Ectodermal cell (in vitro differentiated cells): Measurements from ENCODE around the gene FSTL4.

Experiments used
- H3K27ac ChIP-seq: 2 replicates; pipeline ENCODE4 v1.7.0; 2013; ENCODE audit warnings: mild to moderate bottlenecking, low read depth, low read length; ENCODE audit not compliant: insufficient read depth, poor library complexity, severe bottlenecking
- H3K27me3 ChIP-seq: 2 replicates; pipeline ENCODE4 v1.7.0; 2013; ENCODE audit warnings: mild to moderate bottlenecking, low read length; ENCODE audit not compliant: insufficient read depth, control insufficient read depth, poor library complexity, severe bottlenecking
- H3K36me3 ChIP-seq: one replicate; pipeline ENCODE4 v1.7.0; 2013; ENCODE audit warnings: low read length; ENCODE audit not compliant: control insufficient read depth, insufficient read depth
- H3K4me1 ChIP-seq: one replicate; pipeline ENCODE4 v1.7.0; 2013; ENCODE audit warnings: low read length; ENCODE audit not compliant: control insufficient read depth, insufficient read depth
- H3K4me3 ChIP-seq: 2 replicates; pipeline ENCODE4 v1.7.0; 2013; ENCODE audit warnings: low read depth, low read length, control low read depth; ENCODE audit not compliant: insufficient read depth
- H3K9me3 ChIP-seq: 2 replicates; pipeline ENCODE4 v1.7.0; 2013; ENCODE audit warnings: mild to moderate bottlenecking, low read length, moderate library complexity; ENCODE audit not compliant: control insufficient read depth
- WGBS, 2 experiments: methylation state at CpG; one replicate each; pipeline ENCODE4 v1.1.7; 2013; ENCODE audit warnings: missing lambda C conversion rate in 2 of 2; 5-methylcytosine and 5-hydroxymethylcytosine counted together

FSTL4 gene

DNA sequence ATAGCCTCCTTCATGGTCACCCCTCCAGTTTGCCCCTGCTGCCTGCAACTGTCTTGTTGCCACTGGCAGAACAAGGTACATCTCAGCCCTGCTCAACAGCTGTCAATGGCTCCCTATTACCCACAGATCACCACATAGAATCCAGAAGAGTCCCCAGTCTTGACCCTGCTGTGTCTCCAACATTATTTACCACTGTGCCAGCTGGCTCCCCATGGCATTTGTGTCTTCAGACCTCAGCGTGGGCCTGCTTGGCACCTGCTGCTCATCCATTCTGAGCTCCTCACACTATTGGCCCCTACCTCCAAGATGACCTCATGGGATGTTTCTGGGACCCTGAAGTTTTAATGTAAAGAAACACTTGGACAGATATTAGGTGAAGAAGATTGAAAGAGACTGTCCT lies 358.7 kb downstream of the FSTL4 start:
- Histone ChIP-seq H3K4me3 (no peak overlapping the region), H3K36me3 (no peaks in the 10 kb centered on the region), H3K27ac (no peak overlapping the region), H3K27me3 (no peaks in the 10 kb centered on the region), H3K9me3 (no peaks in the 10 kb centered on the region), H3K4me1 (no peaks in the 10 kb centered on the region)
- WGBS, 2 experiments, result 95 to 97% methylated on average over 1 of the region's 1 CpG

GRCh38 chr5:133253070-133253469 lies 359.3 kb downstream of the FSTL4 start:
- Histone ChIP-seq H3K9me3 (no peaks in the 10 kb centered on the region), H3K36me3 (no peaks in the 10 kb centered on the region), H3K4me3 (no peak overlapping the region), H3K4me1 (no peaks in the 10 kb centered on the region), H3K27me3 (no peaks in the 10 kb centered on the region), H3K27ac (no peak overlapping the region)
- WGBS, 2 experiments, result 89 to 93% methylated on average over 6 of the region's 6 CpGs

GRCh38 chr5:133252133-133252480 lies 360.2 kb downstream of the FSTL4 start:
- H3K27me3 ChIP-seq, result no peaks in the 10 kb centered on the region
- H3K4me3 ChIP-seq, result no peak overlapping the region
- no peak overlapping the region for H3K27ac ChIP-seq
- H3K9me3 ChIP-seq, result no peaks in the 10 kb centered on the region
- H3K4me1 ChIP-seq, result no peaks in the 10 kb centered on the region
- no peaks in the 10 kb centered on the region for H3K36me3 ChIP-seq
- WGBS, 2 experiments, result 65 to 67% methylated on average over 6 of the region's 6 CpGs

DNA sequence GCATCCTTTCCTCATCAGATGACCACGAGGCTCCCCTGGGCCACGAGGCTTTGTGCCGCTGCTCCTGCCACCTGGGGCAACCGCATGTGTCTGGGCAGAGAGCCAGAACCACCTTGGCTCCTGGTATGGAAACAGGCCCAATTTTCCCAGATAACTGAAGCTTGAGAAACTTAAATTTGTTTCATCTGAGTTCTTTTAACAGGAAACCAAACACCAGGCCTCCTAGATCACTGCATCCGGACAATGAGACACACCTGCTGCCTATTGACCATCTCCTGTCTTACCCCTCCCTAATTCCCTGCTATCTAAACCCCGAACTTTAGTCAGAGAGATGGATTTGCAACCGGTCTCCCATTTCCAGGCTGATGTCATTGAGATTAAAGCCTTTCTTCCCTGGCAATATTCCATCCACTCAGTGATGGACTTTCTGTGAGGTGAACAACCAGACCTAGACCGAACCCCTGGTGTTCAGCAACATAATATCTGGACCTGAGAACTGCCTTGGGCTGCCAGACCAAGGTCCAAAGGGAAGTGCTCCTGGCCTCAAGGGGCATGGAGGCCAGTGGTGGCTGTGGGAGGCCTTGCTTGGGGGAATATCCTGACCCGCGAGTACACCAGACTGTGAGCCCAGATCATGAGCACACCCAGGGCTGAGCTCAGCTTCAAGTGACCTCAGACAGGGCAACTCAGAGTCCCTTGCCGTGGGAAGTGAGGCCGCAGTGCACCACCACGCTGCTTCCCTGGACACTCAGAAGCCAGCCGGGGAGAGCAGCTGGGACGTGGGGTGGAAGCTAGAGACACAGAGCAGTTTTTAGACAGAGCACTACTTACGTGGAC lies 360.8 kb downstream of the FSTL4 start:
- Histone ChIP-seq H3K27ac (no peak overlapping the region), H3K9me3 (no peaks in the 10 kb centered on the region), H3K27me3 (no peaks in the 10 kb centered on the region), H3K4me3 (no peak overlapping the region), H3K36me3 (no peaks in the 10 kb centered on the region), H3K4me1 (no peaks in the 10 kb centered on the region)
- 83 to 85% methylated on average over 16 of the region's 16 CpGs for WGBS, 2 experiments

DNA sequence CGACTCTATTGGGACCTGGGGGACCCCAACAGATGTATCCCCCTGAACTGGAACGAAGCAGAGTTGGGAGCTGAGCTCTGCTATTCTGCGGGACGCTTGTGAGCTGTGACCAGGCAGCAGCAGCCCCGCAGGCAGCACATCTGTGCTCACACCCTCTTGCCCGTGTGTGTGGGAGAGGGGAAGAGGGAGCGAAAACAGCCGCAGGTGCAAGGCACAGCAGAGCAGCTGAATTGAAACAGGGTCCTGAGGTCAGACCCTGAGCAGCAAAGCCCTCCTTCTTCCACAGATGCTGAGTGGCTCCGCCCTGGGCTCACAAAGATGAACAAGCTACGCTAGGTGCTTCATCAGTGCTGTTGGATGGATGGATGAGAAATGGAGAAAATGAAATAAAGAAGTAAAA lies 361.8 kb downstream of the FSTL4 start:
- no peak overlapping the region for H3K4me3 ChIP-seq
- H3K9me3 ChIP-seq, result no peaks in the 10 kb centered on the region
- H3K4me1 ChIP-seq, result no peaks in the 10 kb centered on the region
- no peaks in the 10 kb centered on the region for H3K27me3 ChIP-seq
- 89 to 90% methylated on average over 10 of the region's 10 CpGs for WGBS, 2 experiments
- H3K36me3 ChIP-seq, result no peaks in the 10 kb centered on the region
- H3K27ac ChIP-seq, result no peak overlapping the region

GRCh38 chr5:133249593-133249992 lies 362.7 kb downstream of the FSTL4 start:
- H3K4me3 ChIP-seq, result no peak overlapping the region
- H3K27ac ChIP-seq, result no peak overlapping the region
- H3K4me1 ChIP-seq, result peaks cover 3% of the 10 kb centered on the region
- H3K36me3 ChIP-seq, result no peaks in the 10 kb centered on the region
- no peaks in the 10 kb centered on the region for H3K9me3 ChIP-seq
- H3K27me3 ChIP-seq, result no peaks in the 10 kb centered on the region
- WGBS, 2 experiments, result 94% methylated on average over 6 of the region's 6 CpGs

DNA sequence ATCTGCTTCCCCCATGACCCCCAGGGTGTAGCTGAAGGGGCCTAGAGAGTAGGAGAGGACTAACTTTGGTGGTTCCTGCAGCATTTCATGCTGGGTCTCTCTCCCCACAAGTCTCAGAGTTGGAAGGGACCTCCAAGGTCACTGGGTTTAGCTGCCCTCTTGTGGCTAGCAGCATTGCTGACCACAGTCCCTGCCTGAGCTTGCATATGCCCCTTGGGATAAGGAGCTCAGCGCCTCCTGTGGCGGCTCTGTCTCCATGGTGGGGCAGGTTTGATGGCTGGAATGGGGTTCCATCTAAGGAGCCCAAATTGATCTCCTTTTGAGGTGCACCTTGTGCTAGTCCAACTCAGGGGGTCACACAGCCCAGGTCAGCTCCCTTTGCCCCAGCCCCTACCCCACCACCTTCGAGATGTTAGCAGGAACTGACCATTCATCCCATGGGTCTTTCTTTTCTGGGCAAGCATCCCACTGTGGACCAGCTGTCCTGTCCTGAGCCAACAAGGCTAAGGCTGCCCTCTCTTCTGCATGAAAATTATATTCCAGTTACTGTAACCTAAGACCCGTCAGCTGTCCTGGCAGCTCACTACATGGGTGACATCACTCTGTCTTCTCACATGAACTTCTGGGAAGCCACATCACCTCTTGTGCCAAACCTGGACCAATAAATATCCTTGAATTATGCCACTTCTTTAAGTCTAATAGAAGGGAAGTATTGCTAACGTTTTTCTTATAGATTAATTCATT lies 364.3 kb downstream of the FSTL4 start:
- 69 to 73% methylated on average over 5 of the region's 5 CpGs for WGBS, 2 experiments
- H3K27ac ChIP-seq, result no peak overlapping the region
- H3K36me3 ChIP-seq, result no peaks in the 10 kb centered on the region
- no peak overlapping the region for H3K4me3 ChIP-seq
- peaks cover 3% of the 10 kb centered on the region for H3K4me1 ChIP-seq
- no peaks in the 10 kb centered on the region for H3K27me3 ChIP-seq
- no peaks in the 10 kb centered on the region for H3K9me3 ChIP-seq

GRCh38 chr5:133247151-133247709 lies 365.1 kb downstream of the FSTL4 start:
- peaks cover 3% of the 10 kb centered on the region for H3K4me1 ChIP-seq
- no peaks in the 10 kb centered on the region for H3K9me3 ChIP-seq
- 88 to 92% methylated on average over 4 of the region's 4 CpGs for WGBS, 2 experiments
- H3K36me3 ChIP-seq, result no peaks in the 10 kb centered on the region
- no peaks in the 10 kb centered on the region for H3K27me3 ChIP-seq
- H3K27ac ChIP-seq, result no peak overlapping the region
- no peak overlapping the region for H3K4me3 ChIP-seq

DNA sequence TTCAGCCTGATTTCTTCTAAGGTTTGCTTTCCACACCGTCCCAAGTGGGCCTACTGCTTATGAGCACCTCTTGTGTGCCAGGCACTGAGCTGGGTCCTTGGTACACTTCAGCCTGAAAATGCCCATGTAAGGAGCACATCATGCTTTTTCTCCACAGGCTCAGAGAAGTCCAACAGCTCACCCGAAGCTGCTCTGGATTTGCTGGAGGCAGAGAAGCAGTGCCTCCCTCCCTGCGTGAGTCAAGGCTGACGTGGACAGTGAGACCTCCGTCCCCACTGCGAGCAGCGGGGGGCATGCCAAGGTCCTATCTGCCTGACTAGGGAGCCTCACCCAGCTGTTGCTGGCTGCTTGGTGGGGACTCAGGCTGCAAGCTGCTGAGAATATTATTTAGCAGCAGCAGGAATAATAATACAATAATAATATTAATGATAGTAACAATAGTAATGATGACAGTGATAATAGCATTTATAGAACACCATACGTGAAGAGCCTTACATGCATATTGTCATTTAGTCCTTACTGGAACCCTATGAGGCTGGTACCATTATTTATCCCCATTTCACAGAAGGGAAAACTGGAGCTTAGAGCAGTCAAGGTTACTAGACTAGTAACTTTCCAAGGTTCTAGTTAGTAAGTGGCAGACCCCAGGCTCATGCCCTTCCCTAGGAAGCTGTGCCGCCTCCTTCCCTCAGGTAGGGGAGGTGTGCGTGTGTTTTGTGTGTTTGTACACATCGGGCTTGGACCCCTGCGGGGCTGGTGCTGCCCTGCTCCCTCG lies 365.8 kb downstream of the FSTL4 start:
- peaks cover 3% of the 10 kb centered on the region for H3K4me1 ChIP-seq
- no peaks in the 10 kb centered on the region for H3K27me3 ChIP-seq
- H3K27ac ChIP-seq, result no peak overlapping the region
- 90 to 92% methylated on average over 13 of the region's 13 CpGs for WGBS, 2 experiments
- no peaks in the 10 kb centered on the region for H3K36me3 ChIP-seq
- no peak overlapping the region for H3K4me3 ChIP-seq
- no peaks in the 10 kb centered on the region for H3K9me3 ChIP-seq

DNA sequence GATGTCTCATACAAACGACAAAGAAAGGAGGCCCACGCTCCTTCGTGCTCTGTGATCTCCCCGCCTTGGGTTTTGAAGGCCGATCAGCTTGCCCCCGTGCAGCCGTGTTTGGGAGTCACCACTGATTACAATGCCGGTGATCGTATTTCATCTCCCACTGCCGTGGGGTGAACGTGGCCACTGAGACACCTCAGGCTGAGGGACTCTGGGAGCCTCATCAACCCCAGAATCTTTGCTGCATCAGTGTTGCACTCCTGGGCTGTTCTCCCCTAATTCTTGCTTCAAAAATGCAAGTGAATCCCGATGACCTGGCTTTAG lies 366.3 kb downstream of the FSTL4 start:
- peaks cover 3% of the 10 kb centered on the region for H3K4me1 ChIP-seq
- H3K27me3 ChIP-seq, result no peaks in the 10 kb centered on the region
- H3K9me3 ChIP-seq, result no peaks in the 10 kb centered on the region
- H3K27ac ChIP-seq, result no peak overlapping the region
- 86 to 88% methylated on average over 12 of the region's 12 CpGs for WGBS, 2 experiments
- H3K4me3 ChIP-seq, result no peak overlapping the region
- no peaks in the 10 kb centered on the region for H3K36me3 ChIP-seq
